Smooth muscle cell of the brain vasculature (primary cell): ENCODE results near the gene MCM7.

ENCODE experiments used
- DNase-seq: peaks from one replicate; pipeline ENCODE4 v3.0.0-alpha.2; 2012; ENCODE audit warnings: low read depth, low spot score

Gene MCM7

DNA sequence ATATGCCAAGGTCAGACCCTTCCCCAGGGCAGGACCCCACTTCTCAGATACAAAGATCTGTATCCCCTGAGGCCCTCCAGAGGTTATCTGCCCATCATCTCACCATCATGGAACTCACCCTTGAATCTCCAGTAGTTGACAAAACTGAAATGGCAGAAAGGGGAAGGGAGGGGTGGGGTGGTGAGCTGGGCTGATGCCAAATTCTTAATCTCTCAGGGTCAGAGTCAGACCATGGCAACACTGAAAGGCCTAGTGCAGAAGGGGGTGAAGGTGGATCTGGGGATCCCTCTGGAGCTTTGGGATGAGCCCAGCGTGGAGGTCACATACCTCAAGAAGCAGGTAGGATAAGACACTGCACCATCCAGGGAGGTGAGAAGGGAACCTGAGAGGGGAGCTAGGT is 21.4 kb upstream of the MCM7 start:
- DNase-seq: no peak

DNA sequence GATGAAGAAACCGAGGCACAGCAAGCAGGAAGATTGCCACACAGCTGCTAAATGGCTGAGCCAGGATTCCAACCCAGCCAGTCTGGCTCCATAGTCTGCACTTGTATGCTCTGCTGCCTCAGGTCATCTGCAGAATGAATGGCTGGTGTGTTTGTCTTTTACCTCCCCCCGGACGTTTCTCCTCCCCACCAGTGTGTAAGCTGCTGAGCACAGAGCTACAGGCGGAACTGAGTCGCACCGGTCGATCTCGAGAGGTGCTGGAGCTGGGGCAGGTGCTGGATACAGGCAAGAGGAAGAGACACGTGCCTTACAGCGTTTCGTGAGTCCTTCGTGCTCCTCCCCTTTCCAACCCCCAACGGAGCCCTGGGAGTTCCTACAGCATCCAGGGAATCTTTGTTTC is 20.9 kb upstream of the MCM7 start:
- DNase-seq: no peak

DNA sequence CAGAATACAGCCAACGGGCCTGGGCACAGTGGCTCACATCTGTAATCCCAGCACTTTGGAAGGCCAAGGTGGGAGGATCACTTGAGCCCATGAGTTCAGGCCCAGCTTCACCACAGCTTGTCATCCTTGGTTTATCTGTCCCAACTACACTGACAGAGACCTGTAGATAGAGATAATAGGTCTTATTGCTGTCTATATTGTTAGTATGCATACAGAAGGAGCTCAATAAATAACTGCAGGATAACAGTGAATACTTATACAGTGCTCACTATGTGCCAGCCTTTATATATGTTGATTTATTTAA is 19.5 kb upstream of the MCM7 start:
- no peak for DNase-seq

DNA sequence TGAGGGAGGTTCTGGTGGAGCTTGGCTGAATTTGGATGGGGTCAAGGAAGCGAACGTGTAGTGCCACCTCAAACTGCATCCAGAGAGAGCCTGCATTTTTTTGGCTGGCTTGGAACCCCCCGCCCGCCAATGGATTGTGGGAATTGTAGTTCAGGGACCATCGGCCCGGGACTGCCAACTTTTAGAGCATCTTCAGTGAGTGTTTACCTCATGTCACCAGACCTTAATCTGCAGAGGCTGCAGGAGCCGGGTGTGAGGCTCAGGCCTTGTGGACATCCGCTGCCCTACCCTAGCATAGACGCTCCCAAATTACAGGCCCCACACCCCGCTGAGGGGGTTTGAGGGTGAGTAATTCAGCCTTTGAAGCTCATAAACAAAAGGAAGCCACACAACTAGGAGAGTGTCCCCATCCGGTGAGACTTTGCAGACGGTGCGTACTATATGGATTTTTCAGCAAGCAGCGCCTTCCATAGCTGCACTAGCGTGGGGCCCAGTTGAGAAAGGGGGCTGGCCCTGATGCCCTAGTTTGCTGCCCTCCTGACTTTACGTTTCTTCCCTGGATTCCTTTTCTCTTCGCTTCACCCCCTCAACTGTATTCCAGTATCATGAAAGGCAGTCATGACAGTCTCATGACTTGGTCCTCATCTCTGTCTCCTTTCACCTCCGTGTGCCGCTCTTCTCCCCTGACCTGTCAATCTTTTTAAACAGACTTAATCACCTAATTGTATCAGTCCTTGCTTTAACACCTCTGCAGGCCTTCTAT is 19.0 kb upstream of the MCM7 start:
- DNase-seq: no peak

- DNase-seq: peak; percentile 93
These were observed 18.1 kb upstream of the MCM7 start, which contains the start of the genes CNPY4 and TAF6 for GRCh38 chr7:100119072-100119969. CNPY4 (plus strand) TSS chr7:100119634; CDS start chr7:100119745, 111 bp downstream. TAF6 (minus strand) TSS chr7:100119358; CDS start chr7:100114209, 5,149 bp downstream.

GRCh38 chr7:100118388-100119071 is 17.3 kb upstream of the MCM7 start:
- DNase-seq: no peak

- no peak for DNase-seq
These were observed 13.8 kb upstream of the MCM7 start for GRCh38 chr7:100115026-100115425.

DNA sequence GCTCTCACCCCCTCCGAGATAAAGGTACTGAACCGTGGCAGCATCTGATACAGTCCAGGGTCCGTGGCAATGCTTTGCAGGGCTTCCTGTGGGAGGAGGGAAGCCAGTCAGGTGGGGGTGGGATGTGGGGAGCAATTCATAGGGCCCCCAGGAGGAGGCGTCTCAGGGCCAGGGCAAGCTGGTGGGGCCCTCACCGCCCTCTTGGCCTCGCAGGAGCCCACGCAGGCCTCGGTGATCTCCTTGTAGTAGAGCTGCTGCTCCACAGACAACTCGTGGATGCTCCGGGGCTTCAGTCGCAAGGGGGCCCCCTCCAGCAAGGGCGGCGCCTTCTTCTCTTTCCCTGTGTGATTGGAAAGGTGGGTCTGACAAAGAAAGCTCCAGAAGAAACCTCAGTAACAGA is 10.7 kb upstream of the MCM7 start:
- no peak for DNase-seq

GRCh38 chr7:100111156-100111555 is 10.0 kb upstream of the MCM7 start:
- no peak for DNase-seq

- no peak for DNase-seq
These were observed 8.4 kb upstream of the MCM7 start for GRCh38 chr7:100109521-100110163.

DNA sequence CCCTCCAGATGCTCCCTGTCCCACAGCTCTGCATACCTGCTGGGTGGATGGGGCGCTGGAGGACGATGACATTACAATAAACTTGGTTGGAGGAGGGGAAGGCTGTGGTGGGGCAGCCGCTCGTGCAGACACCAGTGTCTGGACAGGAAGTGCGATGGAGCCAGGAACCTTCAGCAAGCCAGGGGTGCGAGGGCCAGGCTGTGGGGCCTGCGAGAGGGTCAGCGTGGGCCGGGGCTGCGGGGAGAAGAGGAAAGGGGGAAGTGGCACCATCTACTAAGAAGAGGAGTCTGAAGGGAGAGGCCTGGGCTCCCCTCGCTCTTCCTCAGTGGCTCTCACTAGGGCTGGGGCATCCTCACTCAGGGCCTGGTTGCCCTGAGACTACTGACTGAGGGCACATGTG is 6.7 kb upstream of the MCM7 start:
- DNase-seq: no peak

DNA sequence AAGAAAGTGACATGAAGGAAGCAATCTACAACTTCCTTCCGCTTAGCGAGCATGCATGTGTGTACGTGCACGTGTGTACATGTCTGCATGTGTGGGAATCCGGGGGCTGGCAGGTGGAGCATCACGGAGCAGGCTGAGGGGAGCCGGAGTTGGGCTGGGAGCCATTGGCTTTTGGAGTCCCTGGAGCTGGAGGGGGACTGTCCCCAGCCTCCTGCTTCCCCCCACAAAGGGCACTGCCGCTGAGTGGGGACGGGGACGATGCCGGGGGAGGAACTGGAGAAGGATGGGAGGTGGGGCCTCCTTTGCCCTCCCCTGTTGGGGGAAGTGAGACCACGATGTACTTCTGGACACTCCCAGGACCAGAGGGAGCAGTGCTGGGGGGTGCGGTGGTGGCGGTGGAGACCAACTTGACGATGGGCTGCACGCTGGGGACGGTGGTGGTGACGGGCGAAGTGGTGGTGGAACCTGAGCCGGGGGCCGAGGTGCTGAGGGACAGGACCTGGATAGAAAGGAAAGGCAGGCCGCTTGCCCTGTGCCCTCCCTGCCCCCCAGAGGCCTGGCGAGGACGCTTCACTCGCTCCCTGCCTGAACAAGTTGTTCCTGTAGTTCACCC is 6.0 kb upstream of the MCM7 start:
- DNase-seq: no peak

DNA sequence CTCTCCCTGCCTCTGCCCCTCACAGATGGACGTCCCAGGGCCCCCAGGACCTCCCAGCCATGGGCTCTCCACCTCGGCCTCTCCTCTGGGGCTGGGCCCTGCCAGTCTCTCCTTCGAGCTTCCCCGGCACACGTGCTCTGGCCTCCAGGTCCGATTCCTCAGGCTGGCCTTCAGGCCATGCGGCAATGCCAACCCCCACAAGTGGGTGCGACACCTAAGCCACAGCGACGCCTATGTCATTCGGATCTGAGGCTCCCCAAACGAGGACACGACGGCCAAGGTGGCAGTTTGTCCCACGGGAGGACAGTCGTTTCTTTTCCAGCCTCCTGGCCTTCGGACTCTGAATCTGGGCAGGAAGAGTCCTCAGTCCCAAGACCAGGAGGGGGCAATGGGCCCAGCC is 5.4 kb upstream of the MCM7 start:
- no peak for DNase-seq

- DNase-seq: no peak
These were observed 4.3 kb upstream of the MCM7 start for GRCh38 chr7:100105534-100105933.

- no peak for DNase-seq
These were observed 2.0 kb upstream of the MCM7 start for GRCh38 chr7:100102950-100103840.

DNA sequence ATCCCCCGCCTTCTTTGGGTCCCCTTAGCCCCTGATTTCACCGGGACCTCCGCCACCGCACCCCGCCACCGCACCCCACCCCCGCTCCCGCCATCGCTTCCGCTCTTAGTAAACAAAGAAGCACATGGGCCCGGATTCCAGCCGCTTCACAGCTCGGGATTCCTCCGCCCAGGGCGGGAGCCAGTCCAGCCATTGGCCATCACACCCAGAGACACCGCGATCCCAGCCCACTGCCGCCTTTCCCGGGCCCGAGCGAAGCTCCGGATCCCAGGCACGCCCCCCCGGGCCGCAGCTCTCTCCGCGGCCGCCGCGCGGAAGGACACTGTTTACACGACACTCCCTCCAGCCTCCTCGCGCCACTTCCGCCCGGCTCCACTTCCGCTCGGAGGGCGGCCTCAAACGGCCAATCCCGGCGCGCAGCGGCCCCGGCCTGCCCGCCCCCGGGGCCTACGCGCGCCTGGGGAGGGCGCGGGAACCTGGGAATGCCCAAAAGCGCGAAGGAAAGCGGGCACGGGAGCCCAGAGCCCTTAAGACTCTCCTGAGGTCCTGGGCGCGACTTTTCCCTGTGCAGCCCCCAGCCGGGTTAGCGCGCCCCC is 679 bp downstream of the MCM7 start:
- peak; percentile 92 for DNase-seq

GRCh38 chr7:100099452-100099851 is 1.7 kb downstream of the MCM7 start:
- DNase-seq: no peak

- DNase-seq: no peak
These were observed 2.3 kb downstream of the MCM7 start for GRCh38 chr7:100098913-100099312.

- no peak for DNase-seq
These were observed 5.5 kb downstream of the MCM7 start for GRCh38 chr7:100095704-100096103.

DNA sequence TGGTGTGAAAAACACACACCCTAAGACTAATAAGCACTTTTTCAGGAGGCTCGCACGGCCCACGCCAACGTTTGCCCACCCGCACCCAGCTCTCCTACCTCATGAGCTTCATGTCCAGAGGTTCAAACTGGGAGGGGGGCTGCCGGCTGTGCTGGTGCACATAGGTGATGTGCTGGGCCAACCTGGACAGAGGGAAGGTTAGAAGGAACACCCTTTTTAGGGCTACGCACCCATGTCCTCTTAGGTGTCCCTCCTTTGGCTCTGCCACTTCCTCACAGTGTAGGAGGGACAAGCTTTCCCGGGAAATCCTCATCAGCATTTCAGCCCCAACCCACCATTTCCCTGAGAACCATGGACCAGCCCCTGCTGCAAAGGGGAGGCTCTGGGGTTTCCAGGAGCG is 5.9 kb downstream of the MCM7 start:
- DNase-seq: no peak
